Astrocyte (in vitro differentiated cells and primary cell): ENCODE data around the gene ADD1.

Source experiments
- CTCF ChIP-seq: IDR thresholded peaks from 2 replicates; pipeline ENCODE4 v1.5.1; 2011; ENCODE audit warnings: low read depth, mild to moderate bottlenecking, inconsistent platforms, low read length, moderate library complexity; ENCODE audit not compliant: insufficient read depth
- EZH2 ChIP-seq: IDR thresholded peaks from 2 replicates; pipeline ENCODE4 v1.6.1; 2012; ENCODE audit warnings: mild to moderate bottlenecking, low read length, inconsistent platforms; ENCODE audit not compliant: insufficient read depth

- TF ChIP-seq CTCF (no peak), EZH2 (no peak)
These were observed 90.6 kb downstream of the ADD1 start for GRCh38 chr4:2934077-2934812.
